ENCODE data around the gene GRIK3.

GRCh38 chr1:36851087-36851486, 183.2 kb downstream of the GRIK3 start:
- TF ChIP-seq CTCF (IDR thresholded peaks at IDR 0.05; ENCODE audit: low read depth, low read length, poor library complexity, severe bottlenecking), result no peak
- TF ChIP-seq EZH2phosphoT487 (IDR thresholded peaks at IDR 0.05; ENCODE audit: borderline replicate concordance, low read length), result no peak

Data from DOHH2 (cell line).